ENCODE measurements around the gene MASTL.
A peak's percentile ranks its signal among the peaks of the same experiment; 100 is the strongest.
"Not testable (repeated sequence)": the region's sequence is repeated elsewhere in the genome, so short reads cannot be mapped to it uniquely, and the experiment has no call there.

MASTL gene

GRCh38 chr10:27155066-27155754, at the start of gene MASTL:
TSS of gene MASTL (plus strand) at chr10:27155352. CDS start at chr10:27155427, 75 bp downstream.
- DNase-seq (ENCODE audit: low read depth) = peak; percentile 96

- no peak for DNase-seq (ENCODE audit: low read depth)
These were observed 47.0 kb upstream of the MASTL start for GRCh38 chr10:27108165-27108564.

- no peak for DNase-seq (ENCODE audit: low read depth)
These were observed 20.8 kb upstream of the MASTL start for GRCh38 chr10:27134371-27134770.

- no peak for DNase-seq (ENCODE audit: low read depth)
These were observed 16.9 kb upstream of the MASTL start for GRCh38 chr10:27138277-27138676.

GRCh38 chr10:27143686-27144085, 11.5 kb upstream of the MASTL start:
- DNase-seq (ENCODE audit: low read depth) = no peak

GRCh38 chr10:27145937-27146336, 9.2 kb upstream of the MASTL start:
- DNase-seq (ENCODE audit: low read depth) = no peak

GRCh38 chr10:27147701-27148100, 7.5 kb upstream of the MASTL start:
- no peak for DNase-seq (ENCODE audit: low read depth)

- DNase-seq (ENCODE audit: low read depth) = no peak
These were observed 4.9 kb upstream of the MASTL start for GRCh38 chr10:27150261-27150660.

- no peak for DNase-seq (ENCODE audit: low read depth)
These were observed 2.5 kb upstream of the MASTL start for GRCh38 chr10:27152687-27153086.

GRCh38 chr10:27153329-27153728, 1.8 kb upstream of the MASTL start:
- no peak for DNase-seq (ENCODE audit: low read depth)

GRCh38 chr10:27153845-27154193, 1.3 kb upstream of the MASTL start:
- DNase-seq (ENCODE audit: low read depth) = no peak

GRCh38 chr10:27156566-27156965, 1.4 kb downstream of the MASTL start:
- not testable (repeated sequence) for DNase-seq (ENCODE audit: low read depth)

GRCh38 chr10:27157150-27157549, 2.0 kb downstream of the MASTL start:
- no peak for DNase-seq (ENCODE audit: low read depth)

- no peak for DNase-seq (ENCODE audit: low read depth)
These were observed 3.3 kb downstream of the MASTL start for GRCh38 chr10:27158421-27158820.

- DNase-seq (ENCODE audit: low read depth) = no peak
These were observed 14.7 kb downstream of the MASTL start for GRCh38 chr10:27169849-27170248.

- no peak for DNase-seq (ENCODE audit: low read depth)
These were observed 33.1 kb downstream of the MASTL start for GRCh38 chr10:27188259-27188658.

- DNase-seq (ENCODE audit: low read depth) = no peak
These were observed 33.7 kb downstream of the MASTL start for GRCh38 chr10:27188897-27189296.

- DNase-seq (ENCODE audit: low read depth) = no peak
These were observed 35.4 kb downstream of the MASTL start for GRCh38 chr10:27190508-27190907.

GRCh38 chr10:27192284-27192683, 37.1 kb downstream of the MASTL start:
- DNase-seq (ENCODE audit: low read depth) = peak; percentile 92

- peak; percentile 40 for DNase-seq (ENCODE audit: low read depth)
These were observed 42.9 kb downstream of the MASTL start for GRCh38 chr10:27197980-27198620.

GRCh38 chr10:27203806-27204205, 48.7 kb downstream of the MASTL start:
- DNase-seq (ENCODE audit: low read depth) = no peak

GRCh38 chr10:27207350-27207749, 52.2 kb downstream of the MASTL start:
- no peak for DNase-seq (ENCODE audit: low read depth)

- DNase-seq (ENCODE audit: low read depth) = peak; percentile 27
These were observed 68.8 kb downstream of the MASTL start for GRCh38 chr10:27223964-27224363.

- DNase-seq (ENCODE audit: low read depth) = no peak
These were observed 69.9 kb downstream of the MASTL start for GRCh38 chr10:27225011-27225590.

All from fibroblast of gingiva (primary cell).